IMR-90 (cell line): Measurements from ENCODE around the gene XIST. TPM values are rescaled to one million over a fixed set of nuclear protein-coding genes. Genes with fewer than 3 reads are reported as not detected.

Source experiments
- ATAC-seq: fragments of 200-7000 bp; cut with Tn5 transposase; 2 replicates; pipeline ENCODE4 v1.9.1; 2020; ENCODE audit warnings: low read depth, mild to moderate bottlenecking, moderate library complexity
- BruUV-seq: library from RNA; stranded (reverse); fragments of 400-500 nt; replicated peaks from 2 replicates; lab custom pipeline; 2021; lab: Mats Ljungman, UMichigan
- CTCF ChIA-PET: fragments of 300-600 bp; formaldehyde crosslinking; extraction: SDS; loops from one replicate; lab custom pipeline; 2021; ENCODE audit warnings: antibody characterized with exemption; lab: Yijun Ruan, JAX
- POLR2A ChIA-PET: fragments of 300-600 bp; sonication (Branson Sonifier 250); formaldehyde crosslinking; loops from one replicate; lab custom pipeline; 2022; ENCODE audit warnings: antibody characterized with exemption; ENCODE audit not compliant: unreplicated experiment; lab: Charles Lee
- DNase-seq: peaks from one replicate; pipeline ENCODE4 v3.0.0; 2013
- H2AFZ ChIP-seq: replicated peaks from 2 replicates; pipeline ENCODE3; 2013; ENCODE audit warnings: low read length, mild to moderate bottlenecking; ENCODE audit not compliant: poor library complexity
- H2AK5ac ChIP-seq: 2 replicates; pipeline ENCODE4 v1.6.1; 2013; ENCODE audit warnings: low read depth, low read length, inconsistent platforms
- H2AK9ac ChIP-seq: replicated peaks from 2 replicates; pipeline ENCODE3; 2013; ENCODE audit warnings: mild to moderate bottlenecking, low read depth, low read length, moderate library complexity; ENCODE audit not compliant: poor library complexity
- H2BK120ac ChIP-seq: 2 replicates; pipeline ENCODE4 v1.6.1; 2013; ENCODE audit warnings: low read depth, low read length, inconsistent platforms
- H2BK15ac ChIP-seq: 3 replicates; pipeline ENCODE4 v1.6.1; 2013; ENCODE audit warnings: low read depth, low read length, inconsistent platforms
- H2BK20ac ChIP-seq: 2 replicates; pipeline ENCODE4 v1.6.1; 2013; ENCODE audit warnings: low read depth, mild to moderate bottlenecking, inconsistent platforms, low read length, moderate library complexity
- H2BK5ac ChIP-seq: 2 replicates; pipeline ENCODE4 v1.6.1; 2013; ENCODE audit warnings: mild to moderate bottlenecking, low read depth, low read length, inconsistent platforms; ENCODE audit not compliant: poor library complexity, severe bottlenecking
- H3K14ac ChIP-seq: replicated peaks from 2 replicates; pipeline ENCODE4 v1.6.1; 2013; ENCODE audit warnings: low read depth, low read length, inconsistent platforms
- H3K18ac ChIP-seq: 2 replicates; pipeline ENCODE4 v1.6.1; 2013; ENCODE audit warnings: low read depth, low read length, control low read depth
- H3K23ac ChIP-seq: 2 replicates; pipeline ENCODE4 v1.6.1; 2013; ENCODE audit warnings: low read depth, low read length, inconsistent platforms
- H3K27ac ChIP-seq: 2 replicates; pipeline ENCODE4 v1.5.1; 2013; ENCODE audit warnings: mild to moderate bottlenecking, control low read depth, low read length; ENCODE audit not compliant: insufficient read depth
- H3K27me3 ChIP-seq: 2 replicates; pipeline ENCODE4 v1.6.1; 2013; ENCODE audit warnings: low read length; ENCODE audit not compliant: control insufficient read depth, insufficient read depth
- H3K36me3 ChIP-seq: 2 replicates; pipeline ENCODE4 v1.6.1; 2013; ENCODE audit warnings: low read length, mixed read lengths; ENCODE audit not compliant: control insufficient read depth, insufficient read depth
- H3K4ac ChIP-seq: 2 replicates; pipeline ENCODE4 v1.6.1; 2013; ENCODE audit warnings: low read depth, low read length, inconsistent platforms
- H3K4me1 ChIP-seq: 2 replicates; pipeline ENCODE4 v1.6.1; 2013; ENCODE audit warnings: low read length, mixed read lengths; ENCODE audit not compliant: control insufficient read depth, insufficient read depth
- H3K4me2 ChIP-seq: 2 replicates; pipeline ENCODE4 v1.6.1; 2013; ENCODE audit warnings: low read depth, mild to moderate bottlenecking, control low read depth, low read length, moderate library complexity
- H3K4me3 ChIP-seq: 2 replicates; pipeline ENCODE4 v1.5.1; 2013; ENCODE audit warnings: low read depth, mild to moderate bottlenecking, control low read depth, low read length, moderate library complexity; ENCODE audit not compliant: insufficient read depth
- H3K56ac ChIP-seq: 2 replicates; pipeline ENCODE4 v1.6.1; 2013; ENCODE audit warnings: low read length, inconsistent platforms; ENCODE audit not compliant: insufficient read depth; ENCODE audit errors: extremely low read depth
- H3K79me1 ChIP-seq, 2 experiments: 2 replicates each; pipeline ENCODE4 v1.6.1; 2013; ENCODE audit warnings: low read length in 2 of 2, inconsistent platforms in 1 of 2, low read depth in 1 of 2
- H3K9ac ChIP-seq: 2 replicates; pipeline ENCODE4 v1.6.1; 2013; ENCODE audit warnings: low read depth, low read length, control low read depth
- H3K9me1 ChIP-seq: 2 replicates; pipeline ENCODE4 v1.6.1; 2013; ENCODE audit warnings: low read length, inconsistent platforms; ENCODE audit not compliant: insufficient read depth
- H3K9me3 ChIP-seq: 2 replicates; pipeline ENCODE4 v1.6.1; 2013; ENCODE audit warnings: low read length; ENCODE audit not compliant: control insufficient read depth, insufficient read depth
- H4K20me1 ChIP-seq: 2 replicates; pipeline ENCODE4 v1.6.1; 2013; ENCODE audit warnings: low read length, inconsistent platforms; ENCODE audit not compliant: insufficient read depth
- H4K5ac ChIP-seq: 2 replicates; pipeline ENCODE4 v1.6.1; 2013; ENCODE audit warnings: mild to moderate bottlenecking, low read depth, low read length, control low read depth
- H4K8ac ChIP-seq, 2 experiments: 2 replicates each; pipeline ENCODE4 v1.6.1; 2013; ENCODE audit warnings: low read depth in 2 of 2, low read length in 2 of 2, control low read depth in 1 of 2, inconsistent platforms in 1 of 2
- H4K91ac ChIP-seq: 2 replicates; pipeline ENCODE4 v1.6.1; 2013; ENCODE audit warnings: low read depth, low read length, inconsistent platforms; ENCODE audit not compliant: insufficient read depth
- BHLHE40 ChIP-seq: fragments of 150-350 bp; IDR thresholded peaks from 2 replicates; pipeline ENCODE4 v1.6.1; 2016; ENCODE audit warnings: mild to moderate bottlenecking, low read depth, low read length
- CEBPB ChIP-seq: IDR thresholded peaks from 2 replicates; pipeline ENCODE4 v1.6.1; 2012; ENCODE audit warnings: low read depth, low read length, improper control_type of control experiment
- CHD1 ChIP-seq: IDR thresholded peaks from 2 replicates; pipeline ENCODE4 v1.6.1; 2012; ENCODE audit warnings: low read depth, low read length, improper control_type of control experiment
- FOS ChIP-seq: fragments of 150-350 bp; IDR thresholded peaks from 2 replicates; pipeline ENCODE4 v1.6.1; 2016; ENCODE audit warnings: low read depth, low read length
- MAFK ChIP-seq: IDR thresholded peaks from 2 replicates; pipeline ENCODE4 v1.6.1; 2012; ENCODE audit warnings: low read depth, low read length, improper control_type of control experiment
- MAZ ChIP-seq: IDR thresholded peaks from 2 replicates; pipeline ENCODE4 v1.6.1; 2012; ENCODE audit warnings: low read depth, mild to moderate bottlenecking, low read length, improper control_type of control experiment, moderate library complexity, borderline replicate concordance
- MXI1 ChIP-seq: IDR thresholded peaks from 2 replicates; pipeline ENCODE4 v1.6.1; 2012; ENCODE audit warnings: low read depth, mild to moderate bottlenecking, low read length, moderate library complexity, borderline replicate concordance
- NFE2L2 ChIP-seq: fragments of 150-350 bp; IDR thresholded peaks from 2 replicates; pipeline ENCODE4 v1.6.1; 2016; ENCODE audit warnings: low read depth, mild to moderate bottlenecking, low read length
- POLR2A ChIP-seq: IDR thresholded peaks from 2 replicates; pipeline ENCODE4 v1.6.1; 2012; ENCODE audit warnings: mild to moderate bottlenecking, low read depth, low read length
- RAD21 ChIP-seq: IDR thresholded peaks from 2 replicates; pipeline ENCODE4 v1.6.1; 2012; ENCODE audit warnings: low read length, improper control_type of control experiment
- RCOR1 ChIP-seq: IDR thresholded peaks from 2 replicates; pipeline ENCODE4 v1.6.1; 2012; ENCODE audit warnings: mild to moderate bottlenecking, low read length, improper control_type of control experiment; ENCODE audit not compliant: insufficient replicate concordance
- RFX5 ChIP-seq: IDR thresholded peaks from 2 replicates; pipeline ENCODE4 v1.8.0; 2012; ENCODE audit warnings: low read depth, mild to moderate bottlenecking, low read length, moderate library complexity
- SMC3 ChIP-seq: fragments of 150-350 bp; IDR thresholded peaks from 2 replicates; pipeline ENCODE4 v1.6.1; 2016; ENCODE audit warnings: low read depth, mild to moderate bottlenecking, antibody characterized with exemption, low read length, moderate library complexity
- WGBS, 2 experiments: methylation state at CpG; one replicate each; pipeline versions ENCODE4 v1.1.5 to v1.1.7; 2013; ENCODE audit warnings: missing lambda C conversion rate in 2 of 2; ENCODE audit not compliant: insufficient read length in 1 of 2; ENCODE audit errors: extremely low coverage in 2 of 2; 5-methylcytosine and 5-hydroxymethylcytosine counted together
- dilution Hi-C: fragments of 300-500 bp; cut with HindIII; formaldehyde crosslinking; loops from one replicate; pipeline ENCODE4 v1.14.3; 2018; ENCODE audit warnings: low sequenced_read_pairs; ENCODE audit not compliant: unreplicated experiment
- in situ Hi-C: fragments of 300-500 bp; cut with MboI; formaldehyde crosslinking; loops from 3 replicates; pipeline ENCODE4 v1.14.3; 2019; ENCODE audit warnings: low sequenced_read_pairs, inconsistent platforms, mixed read lengths
- intact Hi-C: fragments of 100-400 bp; cut with micrococcal nuclease; formaldehyde crosslinking; loops from 2 replicates; pipeline ENCODE4 v1.10.0; 2022
- polyA plus RNA-seq, 3 experiments: library from polyadenylated mRNA; depleted of rRNA; stranded (reverse); fragments of >200 nt; gene quantifications; 2 replicates each; pipeline ENCODE4 v1.2.3, GENCODE V29; 2012; ENCODE audit warnings: low replicate concordance in 1 of 3
- total RNA-seq: library from RNA; depleted of rRNA; stranded (reverse); fragments of >200 nt; gene quantifications from 2 replicates; pipeline ENCODE4 v1.2.3, GENCODE V29; 2012
- TF ChIP-seq, protein P1 (sequence below): conservative IDR thresholded peaks from 2 replicates; pipeline ENCODE4 v1.5.1; 2012; ENCODE audit warnings: mild to moderate bottlenecking, low read depth, low read length, improper control_type of control experiment
- TF ChIP-seq, protein P2 (sequence below): fragments of 150-350 bp; IDR thresholded peaks from 2 replicates; pipeline ENCODE4 v1.6.1; 2017; ENCODE audit warnings: mild to moderate bottlenecking, antibody characterized with exemption, low read length, low read depth
- TF ChIP-seq, protein P3 (sequence below): fragments of 150-350 bp; IDR thresholded peaks from 2 replicates; pipeline ENCODE4 v1.6.1; 2016; ENCODE audit warnings: low read depth, mild to moderate bottlenecking, low read length, moderate library complexity, borderline replicate concordance

Gene XIST
- total and polyA plus RNA-seq, 2 of the 4 experiments (the other 2 are of a cell fraction), result 48.9 to 159 TPM

DNA sequence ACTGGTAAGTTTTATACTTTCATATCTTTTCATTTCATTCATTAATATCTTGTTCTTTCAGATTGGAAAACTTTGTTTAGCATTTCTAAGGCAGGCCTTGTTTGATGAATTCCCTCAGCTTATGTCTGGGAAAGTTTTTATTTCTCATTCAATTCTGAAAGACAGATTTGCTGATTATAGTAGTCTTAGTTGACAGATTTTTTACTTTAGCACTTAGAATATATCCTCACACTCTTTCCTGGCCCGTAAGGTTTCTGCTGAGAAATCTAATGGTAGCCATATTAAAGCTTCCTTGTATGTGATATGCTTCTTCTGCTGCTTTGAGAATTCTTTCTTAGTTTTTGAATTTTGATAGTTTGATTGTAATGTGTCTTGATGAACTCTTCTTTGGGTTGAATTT lies 7.1 kb upstream of the XIST start:
- Histone ChIP-seq H3K27ac (no peak overlapping the region), H3K23ac (no peak overlapping the region), H2BK15ac (no peak overlapping the region), H2AK5ac (no peak overlapping the region), H3K56ac (no peak overlapping the region), H3K9me1 (no peaks in the 10 kb centered on the region), H2BK20ac (no peak overlapping the region), H2AFZ (no peak overlapping the region), H4K8ac (no peak overlapping the region), H3K4ac (no peak overlapping the region), H3K36me3 (no peaks in the 10 kb centered on the region), H4K5ac (no peak overlapping the region), H3K4me3 (no peak overlapping the region), H3K27me3 (peaks cover 6% of the 10 kb centered on the region; the same call in 1 of the 2 replicates), H4K20me1 (no peaks in the 10 kb centered on the region), H2AK9ac (no peak overlapping the region), H2BK120ac (no peak overlapping the region), H4K91ac (no peak overlapping the region), H3K79me1 (no peaks in the 10 kb centered on the region), H3K4me2 (no peak overlapping the region), H2BK5ac (no peak overlapping the region), H3K18ac (no peak overlapping the region), H3K4me1 (no peaks in the 10 kb centered on the region), H3K9me3 (no peaks in the 10 kb centered on the region), H3K14ac (no peak overlapping the region), H3K9ac (no peak overlapping the region)
- no peak for DNase-seq
- dilution Hi-C loops, result no loop called here
- in situ Hi-C loops, result loop anchor here (5.0 kb wide), 2 partner anchors 158 to 273 kb away; no protein-coding TSS in a partner anchor
- WGBS, 2 experiments, result no CpG with 5 or more reads among the region's 1 CpG
- BruUV-seq, result no TSS peak
- POLR2A ChIA-PET, result interaction anchor here (0.6 kb wide), 1 partner anchor 10 kb away, joined by 3 read pairs; no protein-coding TSS in a partner anchor
- intact Hi-C loops, result loop anchor here (10.0 kb wide), 2 partner anchors 775 to 1745 kb away; no protein-coding TSS in a partner anchor
- CTCF ChIA-PET, result interaction anchor here (1.0 to 1.2 kb wide), 2 partner anchors 11 to 57 kb away, joined by 3 read pairs; no protein-coding TSS in a partner anchor
- no peak for ATAC-seq
- no peak for TF ChIP-seq SMC3
- TF ChIP-seq RAD21, result no peak
- TF ChIP-seq RFX5, result no peak
- no peak for TF ChIP-seq BHLHE40
- TF ChIP-seq CEBPB, result no peak
- TF ChIP-seq, protein P1, sequence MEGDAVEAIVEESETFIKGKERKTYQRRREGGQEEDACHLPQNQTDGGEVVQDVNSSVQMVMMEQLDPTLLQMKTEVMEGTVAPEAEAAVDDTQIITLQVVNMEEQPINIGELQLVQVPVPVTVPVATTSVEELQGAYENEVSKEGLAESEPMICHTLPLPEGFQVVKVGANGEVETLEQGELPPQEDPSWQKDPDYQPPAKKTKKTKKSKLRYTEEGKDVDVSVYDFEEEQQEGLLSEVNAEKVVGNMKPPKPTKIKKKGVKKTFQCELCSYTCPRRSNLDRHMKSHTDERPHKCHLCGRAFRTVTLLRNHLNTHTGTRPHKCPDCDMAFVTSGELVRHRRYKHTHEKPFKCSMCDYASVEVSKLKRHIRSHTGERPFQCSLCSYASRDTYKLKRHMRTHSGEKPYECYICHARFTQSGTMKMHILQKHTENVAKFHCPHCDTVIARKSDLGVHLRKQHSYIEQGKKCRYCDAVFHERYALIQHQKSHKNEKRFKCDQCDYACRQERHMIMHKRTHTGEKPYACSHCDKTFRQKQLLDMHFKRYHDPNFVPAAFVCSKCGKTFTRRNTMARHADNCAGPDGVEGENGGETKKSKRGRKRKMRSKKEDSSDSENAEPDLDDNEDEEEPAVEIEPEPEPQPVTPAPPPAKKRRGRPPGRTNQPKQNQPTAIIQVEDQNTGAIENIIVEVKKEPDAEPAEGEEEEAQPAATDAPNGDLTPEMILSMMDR, result no peak
- TF ChIP-seq POLR2A, result no peak
- TF ChIP-seq MXI1, result no peak
- no peak for TF ChIP-seq FOS
- TF ChIP-seq CHD1, result no peak
- no peak for TF ChIP-seq MAZ
- TF ChIP-seq NFE2L2, result no peak
- no peak for TF ChIP-seq MAFK
- TF ChIP-seq, protein P2, sequence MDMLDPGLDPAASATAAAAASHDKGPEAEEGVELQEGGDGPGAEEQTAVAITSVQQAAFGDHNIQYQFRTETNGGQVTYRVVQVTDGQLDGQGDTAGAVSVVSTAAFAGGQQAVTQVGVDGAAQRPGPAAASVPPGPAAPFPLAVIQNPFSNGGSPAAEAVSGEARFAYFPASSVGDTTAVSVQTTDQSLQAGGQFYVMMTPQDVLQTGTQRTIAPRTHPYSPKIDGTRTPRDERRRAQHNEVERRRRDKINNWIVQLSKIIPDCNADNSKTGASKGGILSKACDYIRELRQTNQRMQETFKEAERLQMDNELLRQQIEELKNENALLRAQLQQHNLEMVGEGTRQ, result no peak
- TF ChIP-seq RCOR1, result no peak
- TF ChIP-seq, protein P3, sequence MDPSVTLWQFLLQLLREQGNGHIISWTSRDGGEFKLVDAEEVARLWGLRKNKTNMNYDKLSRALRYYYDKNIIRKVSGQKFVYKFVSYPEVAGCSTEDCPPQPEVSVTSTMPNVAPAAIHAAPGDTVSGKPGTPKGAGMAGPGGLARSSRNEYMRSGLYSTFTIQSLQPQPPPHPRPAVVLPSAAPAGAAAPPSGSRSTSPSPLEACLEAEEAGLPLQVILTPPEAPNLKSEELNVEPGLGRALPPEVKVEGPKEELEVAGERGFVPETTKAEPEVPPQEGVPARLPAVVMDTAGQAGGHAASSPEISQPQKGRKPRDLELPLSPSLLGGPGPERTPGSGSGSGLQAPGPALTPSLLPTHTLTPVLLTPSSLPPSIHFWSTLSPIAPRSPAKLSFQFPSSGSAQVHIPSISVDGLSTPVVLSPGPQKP, result no peak
